ENCODE data around the gene PTGDS. TPM values are rescaled to one million over a fixed set of nuclear protein-coding genes. Genes with fewer than 3 reads are reported as not detected.
A peak's percentile ranks its signal among the peaks of the same experiment; 100 is the strongest.

PTGDS gene
- polyA plus RNA-seq, 4 donors, result 0.86 to 38.0 (median 19.4) TPM

- Histone ChIP-seq H3K27me3 (ENCODE audit: control insufficient read depth in 3 of 3, insufficient read depth in 3 of 3, low read length in 3 of 3) (peaks cover 0 to 10% (median 0%) of the 10 kb centered on the region in 3 donors), H3K4me3 (ENCODE audit: low read depth in 1 of 3, low read length in 3 of 3) (no peak overlapping the region), H3K4me1 (ENCODE audit: control insufficient read depth in 3 of 3, insufficient read depth in 2 of 3, low read depth in 1 of 3, low read length in 2 of 3) (peaks cover 0 to 61% (median 4%) of the 10 kb centered on the region in 3 donors), H3K9me3 (ENCODE audit: control insufficient read depth in 2 of 2, insufficient read depth in 1 of 2, low read depth in 1 of 2, low read length in 1 of 2) (no peaks in the 10 kb centered on the region), H3K36me3 (ENCODE audit: control insufficient read depth in 3 of 3, insufficient read depth in 2 of 3, low read depth in 1 of 3, low read length in 3 of 3) (peaks cover 0 to 12% (median 0%) of the 10 kb centered on the region in 3 donors), H3K27ac (ENCODE audit: low read depth in 1 of 3, low read length in 2 of 3) (no peak overlapping the region)
- DNase-seq, result no peak
- no peak for FAIRE-seq
- 75 to 86% (median 82%) methylated on average over 2 of the region's 2 CpGs for WGBS, 3 donors
These were observed 49.1 kb downstream of the PTGDS start for GRCh38 chr9:137026384-137026783.

GRCh38 chr9:137026828-137027227, 49.5 kb downstream of the PTGDS start:
- Histone ChIP-seq H3K4me3 (ENCODE audit: low read depth in 1 of 3, low read length in 3 of 3) (no peak overlapping the region), H3K36me3 (ENCODE audit: control insufficient read depth in 3 of 3, insufficient read depth in 2 of 3, low read depth in 1 of 3, low read length in 3 of 3) (peaks cover 0 to 12% (median 0%) of the 10 kb centered on the region in 3 donors), H3K9me3 (ENCODE audit: control insufficient read depth in 2 of 2, insufficient read depth in 1 of 2, low read depth in 1 of 2, low read length in 1 of 2) (no peaks in the 10 kb centered on the region), H3K27ac (ENCODE audit: low read depth in 1 of 3, low read length in 2 of 3) (no peak overlapping the region), H3K4me1 (ENCODE audit: control insufficient read depth in 3 of 3, insufficient read depth in 2 of 3, low read depth in 1 of 3, low read length in 2 of 3) (peaks cover 0 to 62% (median 2%) of the 10 kb centered on the region in 3 donors), H3K27me3 (ENCODE audit: control insufficient read depth in 3 of 3, insufficient read depth in 3 of 3, low read length in 3 of 3) (peaks cover 0 to 10% (median 0%) of the 10 kb centered on the region in 3 donors)
- DNase-seq (no peak), FAIRE-seq (no peak)
- WGBS, 3 donors, result 57 to 83% (median 78%) methylated on average over 4 of the region's 4 CpGs

DNA sequence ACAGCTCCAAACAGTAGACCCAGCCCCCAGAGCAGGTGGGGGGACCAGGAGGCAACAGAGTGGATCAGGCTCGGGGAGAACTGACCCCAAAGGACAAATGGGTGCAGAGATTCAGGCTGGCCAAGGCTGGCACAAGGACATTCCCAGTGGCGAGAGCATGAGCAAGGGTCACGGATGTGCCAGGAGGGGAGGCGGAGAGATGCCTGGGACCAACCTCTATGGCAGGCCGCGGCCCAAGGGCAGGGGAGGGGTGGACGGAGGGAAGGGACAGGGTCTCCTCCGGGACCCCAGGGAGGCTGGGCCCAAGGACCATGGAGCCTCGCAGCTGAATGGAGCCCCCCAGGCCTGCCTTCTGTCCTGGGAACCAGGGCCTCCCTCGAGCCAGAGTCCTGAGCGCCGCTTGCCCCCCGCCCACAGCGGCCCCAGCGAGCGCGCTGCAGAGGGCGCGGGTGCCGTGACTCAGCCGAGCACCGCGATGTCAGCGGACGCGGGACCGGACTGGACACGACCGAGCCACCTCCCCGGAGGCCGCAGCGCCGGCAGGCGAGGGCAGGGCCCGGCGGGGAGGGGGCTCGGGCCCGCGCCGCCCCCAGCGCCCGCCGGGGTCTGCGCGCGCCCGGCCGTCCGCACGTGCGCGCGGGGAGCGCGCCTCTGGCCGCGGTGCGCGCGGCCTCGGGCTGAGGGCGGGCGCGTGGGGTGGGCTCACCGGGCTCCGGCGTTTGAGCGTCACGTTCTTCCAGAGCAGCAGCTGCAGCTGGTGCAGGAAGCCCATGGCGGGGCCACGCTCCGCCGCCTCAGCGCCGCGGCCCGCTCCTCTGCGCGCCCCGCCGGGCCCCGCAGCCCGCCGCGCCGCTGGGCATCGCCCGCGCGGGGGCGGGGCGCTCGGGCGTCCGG, 50.3 kb downstream of the PTGDS start, which contains the start of gene ABCA2:
ABCA2 (minus strand) TSS at position 869 of the 894 bp plus-strand sequence; CDS start at position 772, 97 bp downstream.
- no peaks in the 10 kb centered on the region for H3K9me3 ChIP-seq (ENCODE audit: control insufficient read depth in 2 of 2, insufficient read depth in 1 of 2, low read depth in 1 of 2, low read length in 1 of 2)
- peaks cover 0 to 10% (median 0%) of the 10 kb centered on the region in 3 donors for H3K27me3 ChIP-seq (ENCODE audit: control insufficient read depth in 3 of 3, insufficient read depth in 3 of 3, low read length in 3 of 3)
- peak within 1 kb of the TSS; percentile 35 to 64 (median 51) for H3K4me3 ChIP-seq (ENCODE audit: low read depth in 1 of 3, low read length in 3 of 3)
- FAIRE-seq (no peak), DNase-seq (peak in 1 of 2 donors; percentile 56)
- peak within 1 kb of the TSS in 1 of 3 donors; percentile 34 for H3K27ac ChIP-seq (ENCODE audit: low read depth in 1 of 3, low read length in 2 of 3)
- 4 to 11% (median 5%) methylated on average over 33 to 95 of the region's 95 CpGs for WGBS, 3 donors
- peaks cover 0 to 64% (median 2%) of the 10 kb centered on the region in 3 donors for H3K4me1 ChIP-seq (ENCODE audit: control insufficient read depth in 3 of 3, insufficient read depth in 2 of 3, low read depth in 1 of 3, low read length in 2 of 3)
- H3K36me3 ChIP-seq (ENCODE audit: control insufficient read depth in 3 of 3, insufficient read depth in 2 of 3, low read depth in 1 of 3, low read length in 3 of 3), result peaks cover 0 to 8% (median 0%) of the 10 kb centered on the region in 3 donors

GRCh38 chr9:137028263-137029057, 51.2 kb downstream of the PTGDS start:
- WGBS, 3 donors, result 0 to 1% (median 0%) methylated on average over 47 to 98 of the region's 98 CpGs
- DNase-seq (peak; percentile 64 to 88), FAIRE-seq (no peak)
- H3K9me3 ChIP-seq (ENCODE audit: control insufficient read depth in 2 of 2, insufficient read depth in 1 of 2, low read depth in 1 of 2, low read length in 1 of 2), result no peaks in the 10 kb centered on the region
- peaks cover 0 to 10% (median 0%) of the 10 kb centered on the region in 3 donors for H3K27me3 ChIP-seq (ENCODE audit: control insufficient read depth in 3 of 3, insufficient read depth in 3 of 3, low read length in 3 of 3)
- H3K4me3 ChIP-seq (ENCODE audit: low read depth in 1 of 3, low read length in 3 of 3), result peak overlapping the region; percentile 20 to 64 (median 35)
- peaks cover 0 to 57% (median 0%) of the 10 kb centered on the region in 3 donors for H3K4me1 ChIP-seq (ENCODE audit: control insufficient read depth in 3 of 3, insufficient read depth in 2 of 3, low read depth in 1 of 3, low read length in 2 of 3)
- H3K27ac ChIP-seq (ENCODE audit: low read depth in 1 of 3, low read length in 2 of 3), result peak overlapping the region in 1 of 3 donors; percentile 34
- peaks cover 0 to 3% (median 0%) of the 10 kb centered on the region in 3 donors for H3K36me3 ChIP-seq (ENCODE audit: control insufficient read depth in 3 of 3, insufficient read depth in 2 of 3, low read depth in 1 of 3, low read length in 3 of 3)

DNA sequence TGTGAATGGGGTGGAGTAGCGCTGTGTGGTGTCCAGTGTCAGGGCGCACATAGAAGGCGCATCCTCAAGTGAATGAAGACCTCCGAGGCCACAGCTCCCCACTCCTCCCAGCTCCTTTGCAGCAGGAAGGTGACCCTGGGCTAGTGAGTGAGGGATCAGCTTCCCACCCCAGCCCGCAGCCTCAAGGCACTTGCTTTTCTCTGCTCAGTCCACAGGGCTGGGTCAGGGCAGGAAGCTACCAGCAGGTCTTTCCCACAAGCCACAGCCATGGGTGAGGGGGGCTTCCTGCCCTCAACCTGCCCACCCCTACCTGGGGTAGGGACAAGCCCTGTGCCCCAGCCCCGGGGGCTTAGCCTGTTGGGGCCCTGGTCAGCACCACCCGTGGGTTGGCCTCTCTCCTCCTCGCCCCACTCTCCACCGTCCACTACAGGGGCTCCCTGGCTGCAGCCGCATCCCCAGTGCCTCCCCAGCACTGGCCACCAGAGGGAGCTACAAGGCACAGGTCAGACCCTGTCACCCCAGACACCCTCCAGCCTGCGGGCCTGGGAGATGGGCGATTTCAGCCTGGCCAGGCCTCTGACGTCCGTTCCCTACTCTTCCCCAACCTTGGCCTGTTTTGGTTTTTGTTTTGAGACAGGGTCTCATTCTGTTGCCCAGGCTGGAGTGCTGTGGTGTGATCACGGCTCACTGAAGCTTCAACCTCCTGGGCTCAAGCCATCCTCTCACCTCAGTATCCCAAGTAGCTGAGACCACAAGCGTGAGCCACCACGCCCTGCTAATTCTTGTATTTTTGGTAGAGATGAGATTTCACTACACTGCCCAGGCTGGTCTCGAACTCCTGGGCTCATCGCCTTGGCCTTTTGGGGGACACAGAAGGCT, 52.0 kb downstream of the PTGDS start:
- peak; percentile 60 to 80 for DNase-seq
- 18 to 27% (median 25%) methylated on average over 17 to 19 of the region's 19 CpGs for WGBS, 3 donors
- Histone ChIP-seq H3K4me3 (ENCODE audit: low read depth in 1 of 3, low read length in 3 of 3) (peak overlapping the region in 2 of 3 donors; percentile 35 to 64), H3K4me1 (ENCODE audit: control insufficient read depth in 3 of 3, insufficient read depth in 2 of 3, low read depth in 1 of 3, low read length in 2 of 3) (peaks cover 0 to 56% (median 0%) of the 10 kb centered on the region in 3 donors), H3K9me3 (ENCODE audit: control insufficient read depth in 2 of 2, insufficient read depth in 1 of 2, low read depth in 1 of 2, low read length in 1 of 2) (no peaks in the 10 kb centered on the region), H3K27me3 (ENCODE audit: control insufficient read depth in 3 of 3, insufficient read depth in 3 of 3, low read length in 3 of 3) (peaks cover 0 to 10% (median 0%) of the 10 kb centered on the region in 3 donors), H3K27ac (ENCODE audit: low read depth in 1 of 3, low read length in 2 of 3) (no peak overlapping the region), H3K36me3 (ENCODE audit: control insufficient read depth in 3 of 3, insufficient read depth in 2 of 3, low read depth in 1 of 3, low read length in 3 of 3) (no peaks in the 10 kb centered on the region)
- FAIRE-seq, result no peak

DNA sequence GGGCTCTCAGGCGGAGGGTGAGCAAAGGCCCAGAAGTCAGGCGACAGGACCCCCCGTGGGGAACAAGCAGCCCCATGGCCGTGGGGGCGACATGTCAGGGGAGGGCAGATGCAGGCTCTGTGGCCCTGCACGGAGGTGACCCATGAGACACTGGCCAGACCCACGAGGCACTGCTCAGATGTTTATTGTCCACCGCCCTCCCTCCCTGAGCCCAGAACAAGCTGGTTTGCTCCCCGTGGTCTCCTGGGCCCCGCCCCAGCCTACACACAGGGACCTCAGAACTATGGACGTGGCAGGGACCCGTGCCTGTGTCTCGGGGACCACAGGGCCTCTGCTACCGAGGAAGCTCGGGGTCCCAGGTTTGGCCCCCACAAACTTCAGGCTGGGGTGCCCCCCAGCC, 52.7 kb downstream of the PTGDS start:
- WGBS, 3 donors, result 59 to 65% (median 64%) methylated on average over 12 to 15 of the region's 15 CpGs
- DNase-seq (no peak), FAIRE-seq (no peak)
- Histone ChIP-seq H3K9me3 (ENCODE audit: control insufficient read depth in 2 of 2, insufficient read depth in 1 of 2, low read depth in 1 of 2, low read length in 1 of 2) (no peaks in the 10 kb centered on the region), H3K4me1 (ENCODE audit: control insufficient read depth in 3 of 3, insufficient read depth in 2 of 3, low read depth in 1 of 3, low read length in 2 of 3) (peaks cover 0 to 63% (median 0%) of the 10 kb centered on the region in 3 donors), H3K27me3 (ENCODE audit: control insufficient read depth in 3 of 3, insufficient read depth in 3 of 3, low read length in 3 of 3) (peaks cover 0 to 10% (median 0%) of the 10 kb centered on the region in 3 donors), H3K4me3 (ENCODE audit: low read depth in 1 of 3, low read length in 3 of 3) (no peak overlapping the region), H3K36me3 (ENCODE audit: control insufficient read depth in 3 of 3, insufficient read depth in 2 of 3, low read depth in 1 of 3, low read length in 3 of 3) (no peaks in the 10 kb centered on the region), H3K27ac (ENCODE audit: low read depth in 1 of 3, low read length in 2 of 3) (no peak overlapping the region)

DNA sequence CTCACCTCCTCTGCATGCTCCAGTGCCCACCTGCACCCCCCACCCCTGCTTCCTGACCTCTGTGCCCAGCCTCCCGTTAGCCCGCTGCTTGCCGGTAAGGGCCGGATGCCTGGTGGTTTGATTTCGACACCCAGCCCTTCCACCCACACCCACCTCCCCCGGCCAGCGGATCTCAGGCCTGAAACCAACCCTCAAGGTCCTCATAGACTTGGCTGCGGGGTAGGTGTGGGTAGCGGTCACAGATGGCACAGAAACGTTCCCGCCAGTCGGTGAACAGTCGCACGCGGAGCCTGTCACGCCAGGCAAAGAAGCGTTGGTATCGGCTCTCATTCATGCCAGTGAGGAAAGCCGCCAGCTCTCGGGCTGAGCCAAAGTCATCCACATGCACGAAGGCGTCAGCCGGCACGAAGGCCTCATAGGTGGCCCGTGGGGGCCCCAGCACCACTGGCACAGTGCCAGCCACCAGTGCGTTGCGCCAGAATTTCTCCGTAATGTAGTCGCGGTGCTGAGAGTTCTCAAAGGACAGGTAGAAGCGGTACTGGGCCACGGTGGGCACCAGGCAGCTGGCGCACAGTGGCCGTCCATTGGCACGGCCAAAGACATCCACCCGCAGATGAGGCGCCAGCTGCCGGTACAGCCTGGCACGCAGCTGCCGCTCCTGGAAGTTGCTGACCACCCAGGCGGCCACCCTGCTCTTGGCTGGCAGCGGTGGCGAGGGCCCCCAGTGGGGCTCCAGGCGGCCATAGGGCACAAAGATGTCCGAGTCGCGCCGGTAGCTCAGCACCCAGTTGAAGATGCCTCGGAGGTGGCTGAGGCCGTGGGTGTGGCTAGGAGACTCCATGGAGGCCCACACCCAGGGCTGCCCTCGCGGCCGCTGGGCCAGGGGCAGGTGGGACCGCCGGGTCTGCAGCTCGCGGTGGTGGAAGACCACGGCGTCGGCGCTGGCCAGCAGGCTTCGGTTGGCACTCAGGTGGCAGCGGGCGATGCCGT, 53.5 kb downstream of the PTGDS start:
- Histone ChIP-seq H3K36me3 (ENCODE audit: control insufficient read depth in 3 of 3, insufficient read depth in 2 of 3, low read depth in 1 of 3, low read length in 3 of 3) (no peaks in the 10 kb centered on the region), H3K27ac (ENCODE audit: low read depth in 1 of 3, low read length in 2 of 3) (no peak overlapping the region), H3K4me3 (ENCODE audit: low read depth in 1 of 3, low read length in 3 of 3) (no peak overlapping the region), H3K9me3 (ENCODE audit: control insufficient read depth in 2 of 2, insufficient read depth in 1 of 2, low read depth in 1 of 2, low read length in 1 of 2) (no peaks in the 10 kb centered on the region), H3K4me1 (ENCODE audit: control insufficient read depth in 3 of 3, insufficient read depth in 2 of 3, low read depth in 1 of 3, low read length in 2 of 3) (peaks cover 0 to 67% (median 0%) of the 10 kb centered on the region in 3 donors), H3K27me3 (ENCODE audit: control insufficient read depth in 3 of 3, insufficient read depth in 3 of 3, low read length in 3 of 3) (peaks cover 0 to 10% (median 0%) of the 10 kb centered on the region in 3 donors)
- FAIRE-seq (no peak), DNase-seq (no peak)
- WGBS, 3 donors, result 66 to 80% (median 74%) methylated on average over 62 to 65 of the region's 65 CpGs

Data from small intestine (tissue), 7 donors.